K562 (cell line): ENCODE data around the gene STX7. TPM values are rescaled to one million over a fixed set of nuclear protein-coding genes. Genes with fewer than 3 reads are reported as not detected.

Experiments
- ATAC-seq: fragments of 200-7000 bp; cut with Tn5 transposase; 3 replicates; pipeline ENCODE4 v1.9.1; 2020; ENCODE audit warnings: moderate library complexity
- BruUV-seq: library from RNA; stranded (reverse); fragments of 400-500 nt; replicated peaks from 2 replicates; lab custom pipeline; 2021; lab: Mats Ljungman, UMichigan
- CTCF ChIA-PET: fragments of 300-600 bp; formaldehyde crosslinking; extraction: SDS; loops from one replicate; lab custom pipeline; 2021; ENCODE audit warnings: low intra/inter-chr PET ratio; lab: Yijun Ruan, JAX
- POLR2A ChIA-PET: fragments of 300-600, 350-650 bp; sonication (Branson Sonifier 250); formaldehyde crosslinking; extraction: SDS; loops from one replicate; lab custom pipeline; 2021; ENCODE audit warnings: antibody characterized with exemption, inconsistent platforms; lab: Yijun Ruan, JAX
- DNase-seq, 4 experiments: peaks; one replicate each; pipeline versions ENCODE4 v3.0.0 to v3.0.0-alpha.2; 2011 to 2018; ENCODE audit warnings: low spot score in 3 of 4, mixed read lengths in 3 of 4; ENCODE audit errors: extremely low read depth in 1 of 4
- FAIRE-seq: peaks from 2 replicates; lab custom pipeline; 2011; peaks lifted over from hg19 to GRCh38; lab: Jason Lieb, UNC
- H2AFZ ChIP-seq: 2 replicates; pipeline ENCODE4 v1.6.0; 2011; ENCODE audit warnings: low read depth, low read length, control low read depth, inconsistent platforms
- H3K27ac ChIP-seq: fragments of 200-600 bp; 3 replicates; pipeline ENCODE4 v1.8.0; 2011; ENCODE audit warnings: low read depth, mild to moderate bottlenecking, control low read depth, inconsistent platforms, low read length, moderate library complexity, mixed read lengths; ENCODE audit errors: extremely low read depth
- H3K27me3 ChIP-seq, 2 experiments: fragments of 300-600 bp in 1 of 2; 2 replicates in 1 of 2; 3 replicates in 1 of 2; pipeline versions ENCODE4 v1.6.0 to v1.8.0; 2011; ENCODE audit warnings: inconsistent platforms in 2 of 2, low read length in 2 of 2, mild to moderate bottlenecking in 1 of 2, mixed read lengths in 1 of 2, moderate library complexity in 1 of 2; ENCODE audit not compliant: control insufficient read depth in 2 of 2, insufficient read depth in 2 of 2
- H3K36me3 ChIP-seq: fragments of 300-600 bp; 3 replicates; pipeline ENCODE4 v1.8.0; 2011; ENCODE audit warnings: mild to moderate bottlenecking, low read length, inconsistent platforms; ENCODE audit not compliant: control insufficient read depth, insufficient read depth
- H3K4me1 ChIP-seq, 2 experiments: fragments of 200-600 bp in 1 of 2; replicated peaks in 1 of 2; 2 replicates in 1 of 2; 3 replicates in 1 of 2; pipeline versions ENCODE4 v1.5.1 to v1.8.0; 2011; ENCODE audit warnings: inconsistent platforms in 2 of 2, low read length in 2 of 2, mild to moderate bottlenecking in 1 of 2, mixed read lengths in 1 of 2, moderate library complexity in 1 of 2; ENCODE audit not compliant: control insufficient read depth in 2 of 2, insufficient read depth in 2 of 2
- H3K4me2 ChIP-seq: 2 replicates; pipeline ENCODE4 v1.6.1; 2011; ENCODE audit warnings: low read length, control low read depth, inconsistent platforms, mixed read lengths; ENCODE audit not compliant: insufficient read depth
- H3K4me3 ChIP-seq: fragments of 200-600 bp; sonication (generic), shearing (Covaris generic); 2 replicates; pipeline ENCODE4 v1.5.1; 2016; ENCODE audit warnings: control low read depth, inconsistent platforms
- H3K79me2 ChIP-seq: fragments of 200-600 bp; 3 replicates; pipeline ENCODE4 v1.8.0; 2011; ENCODE audit warnings: low read length, inconsistent platforms; ENCODE audit not compliant: control insufficient read depth, insufficient read depth
- H3K9ac ChIP-seq, 2 experiments: 2 replicates each; pipeline versions ENCODE4 v1.6.0 to v1.6.1; 2011; ENCODE audit warnings: low read depth in 2 of 2, low read length in 2 of 2, control low read depth in 1 of 2, inconsistent platforms in 1 of 2, mild to moderate bottlenecking in 1 of 2, mixed read lengths in 1 of 2; ENCODE audit not compliant: insufficient read depth in 1 of 2
- H3K9me1 ChIP-seq: one replicate; pipeline ENCODE4 v1.6.0; 2011; ENCODE audit warnings: inconsistent platforms, mild to moderate bottlenecking, low read length, moderate library complexity; ENCODE audit not compliant: control insufficient read depth, insufficient read depth
- H3K9me3 ChIP-seq: replicated peaks from 2 replicates; pipeline ENCODE4 v1.5.1; 2011; ENCODE audit warnings: low read depth, low read length, inconsistent platforms; ENCODE audit not compliant: control insufficient read depth, insufficient read depth
- H4K20me1 ChIP-seq: replicated peaks from 2 replicates; pipeline ENCODE4 v1.6.1; 2011; ENCODE audit warnings: low read length, inconsistent platforms, mixed read lengths; ENCODE audit not compliant: control insufficient read depth, insufficient read depth
- EWSR1 ChIP-seq: fragments of 450-650 bp; IDR thresholded peaks from 2 replicates; pipeline ENCODE4 v1.6.1; 2018; ENCODE audit warnings: borderline replicate concordance, mild to moderate bottlenecking, low read depth, moderate library complexity; ENCODE audit not compliant: partially characterized antibody
- FOXM1 ChIP-seq, 2 experiments: fragments of 450-650 bp in 1 of 2; sonication (generic) in 1 of 2; formaldehyde crosslinking in 1 of 2; IDR thresholded peaks; 2 replicates each; pipeline versions ENCODE4 v1.6.1 to v1.9.0; 2017 to 2022; ENCODE audit warnings: low read depth in 2 of 2, mild to moderate bottlenecking in 2 of 2, missing genetic modification reagents in 1 of 2, moderate library complexity in 1 of 2
- HDGF ChIP-seq: fragments of 450-650 bp; IDR thresholded peaks from 2 replicates; pipeline ENCODE4 v1.6.1; 2016
- HMG20B ChIP-seq: fragments of 250-450 bp; sonication (Bioruptor Pico); IDR thresholded peaks from 2 replicates; pipeline ENCODE4 v1.5.0; 2021; ENCODE audit warnings: mild to moderate bottlenecking
- MBD1 ChIP-seq: fragments of 250-450 bp; sonication (Bioruptor Pico); IDR thresholded peaks from 2 replicates; pipeline ENCODE4 v1.8.0; 2022; ENCODE audit warnings: inconsistent platforms
- MEF2D ChIP-seq: conservative IDR thresholded peaks from 2 replicates; pipeline ENCODE4 v1.6.1; 2016; ENCODE audit warnings: low read depth, missing genetic modification characterization, missing compliant biosample characterization
- NFATC3 ChIP-seq: fragments of 450-650 bp; IDR thresholded peaks from 2 replicates; pipeline ENCODE4 v1.6.1; 2017; ENCODE audit warnings: mild to moderate bottlenecking
- POLR2A ChIP-seq: fragments of 450-650 bp; conservative IDR thresholded peaks from 2 replicates; pipeline ENCODE4 v1.6.1; 2016
- PPARD ChIP-seq: fragments of 250-450 bp; sonication (Bioruptor Pico); IDR thresholded peaks from 2 replicates; pipeline ENCODE4 v1.8.0; 2022; ENCODE audit warnings: inconsistent platforms, mild to moderate bottlenecking, moderate library complexity
- TRIM25 ChIP-seq: fragments of 450-650 bp; IDR thresholded peaks from 2 replicates; pipeline ENCODE4 v1.7.0; 2016; ENCODE audit warnings: borderline replicate concordance
- ZBTB9 ChIP-seq: fragments of 450-650 bp; formaldehyde crosslinking; IDR thresholded peaks from 2 replicates; pipeline ENCODE4 v1.4.0; 2020; ENCODE audit warnings: mild to moderate bottlenecking, moderate library complexity
- ZNF280A ChIP-seq: fragments of 450-650 bp; IDR thresholded peaks from 2 replicates; pipeline ENCODE4 v1.6.1; 2018; ENCODE audit warnings: mild to moderate bottlenecking, low read depth; ENCODE audit not compliant: partially characterized antibody
- ZNF41 ChIP-seq: fragments of 250-450 bp; sonication (Bioruptor Pico); conservative IDR thresholded peaks from 2 replicates; pipeline ENCODE4 v1.4.0; 2020; ENCODE audit warnings: mild to moderate bottlenecking
- WGBS: fragments of 100-300 bp; shearing (Covaris generic); methylation state at CpG from one replicate; pipeline ENCODE4 v1.1.6; 2016; ENCODE audit warnings: low coverage, mixed read lengths; ENCODE audit not compliant: insufficient coverage; ENCODE audit errors: missing lambda C conversion rate; 5-methylcytosine and 5-hydroxymethylcytosine counted together
- in situ Hi-C: fragments of 300-500 bp; cut with MboI; formaldehyde crosslinking; loops from 4 replicates; pipeline ENCODE4 v1.15.0; 2018; ENCODE audit warnings: inconsistent platforms, mixed read lengths
- intact Hi-C: fragments of 100-400 bp; cut with micrococcal nuclease; formaldehyde crosslinking; loops from 2 replicates; pipeline ENCODE4 v1.14.2; 2022
- polyA plus RNA-seq, 8 experiments: library from polyadenylated mRNA; depleted of rRNA in 4 of 8; stranded (reverse) in 5 of 8; unstranded in 3 of 8; fragments of >200 nt; fragmentation: Nextera tagmentation in 2 of 8; fragmentation: Illumina TruSeq in 1 of 8; extraction: Ambion mirVana in 2 of 8; extraction: Trizol in 1 of 8; gene quantifications; 2 replicates each; pipeline versions ENCODE4 v1.2.1 to v1.2.3, GENCODE V29; 2011 to 2014; ENCODE audit warnings: inconsistent platforms in 1 of 8, missing spikeins in 1 of 8
- total RNA-seq, 7 experiments: library from RNA; depleted of rRNA in 6 of 7; stranded (reverse); fragments of >200 nt in 6 of 7; fragmentation: Illumina TruSeq in 2 of 7; extraction: Trizol in 2 of 7; gene quantifications; 2 replicates each; pipeline versions ENCODE4 v1.2.1 to v1.2.3, GENCODE V29; 2011 to 2021; ENCODE audit warnings: low replicate concordance in 1 of 7
- TF ChIP-seq, protein P1 (sequence below): sonication (generic); formaldehyde crosslinking; IDR thresholded peaks from 2 replicates; pipeline ENCODE4 v1.8.1; 2022; ENCODE audit warnings: missing genetic modification reagents

STX7 gene
- total and polyA plus RNA-seq, 9 of the 15 experiments (the other 6 are each of a cell fraction or from before 2014, with no cell fraction given), result 13.0 to 34.4 (median 25.3) TPM

- TF ChIP-seq NFATC3 (no peak), ZBTB9 (CRISPR knock-in tag) (no peak), ZNF280A (no peak), MBD1 (no peak), HMG20B (CRISPR knock-in tag) (no peak)
Measured at GRCh38 chr6:132506461-132506860, 6.5 kb downstream of the STX7 start (continued).

- ChIA-PET POLR2A (no interaction called here), CTCF (no interaction called here)
- ATAC-seq (no peak), FAIRE-seq (no peak), DNase-seq (no peak)
- Histone ChIP-seq H3K4me1 (no peaks in the 10 kb centered on the region; a peak in 1 of 5 replicates), H4K20me1 (no peaks in the 10 kb centered on the region; the same call in 1 of the 2 replicates), H3K27ac (no peak overlapping the region), H3K36me3 (peaks cover 29% of the 10 kb centered on the region), H3K4me2 (no peak overlapping the region), H3K9me1 (no peaks in the 10 kb centered on the region), H3K4me3 (no peak overlapping the region), H2AFZ (no peak overlapping the region), H3K79me2 (peaks cover 58% of the 10 kb centered on the region), H3K27me3 (no peaks in the 10 kb centered on the region), H3K9me3 (no peaks in the 10 kb centered on the region), H3K9ac (no peak overlapping the region)
- intact Hi-C loops (no loop called here), in situ Hi-C loops (loop anchor here (25.0 kb wide), 1 partner anchor 1582 kb away; no protein-coding TSS in a partner anchor)
- no TSS peak for BruUV-seq
- WGBS, result 86% methylated on average over 1 of the region's 1 CpG
- TF ChIP-seq TRIM25 (no peak), ZNF41 (no peak), FOXM1 (IDR thresholded peaks at IDR 0.05; ENCODE audit: low read depth) (no peak), FOXM1 (CRISPR knock-in tag; IDR thresholded peaks at IDR 0.05; ENCODE audit: low read depth) (no peak), PPARD (CRISPR knock-in tag) (no peak), MEF2D (tag) (no peak), HDGF (no peak), POLR2A (no peak), EWSR1 (no peak)
- TF ChIP-seq, protein P1, sequence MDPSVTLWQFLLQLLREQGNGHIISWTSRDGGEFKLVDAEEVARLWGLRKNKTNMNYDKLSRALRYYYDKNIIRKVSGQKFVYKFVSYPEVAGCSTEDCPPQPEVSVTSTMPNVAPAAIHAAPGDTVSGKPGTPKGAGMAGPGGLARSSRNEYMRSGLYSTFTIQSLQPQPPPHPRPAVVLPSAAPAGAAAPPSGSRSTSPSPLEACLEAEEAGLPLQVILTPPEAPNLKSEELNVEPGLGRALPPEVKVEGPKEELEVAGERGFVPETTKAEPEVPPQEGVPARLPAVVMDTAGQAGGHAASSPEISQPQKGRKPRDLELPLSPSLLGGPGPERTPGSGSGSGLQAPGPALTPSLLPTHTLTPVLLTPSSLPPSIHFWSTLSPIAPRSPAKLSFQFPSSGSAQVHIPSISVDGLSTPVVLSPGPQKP (CRISPR knock-in tag), result no peak
Measured at GRCh38 chr6:132505158-132505557, 7.8 kb downstream of the STX7 start.
